ENCODE results near the gene MTRF1.

MTRF1 gene

DNA sequence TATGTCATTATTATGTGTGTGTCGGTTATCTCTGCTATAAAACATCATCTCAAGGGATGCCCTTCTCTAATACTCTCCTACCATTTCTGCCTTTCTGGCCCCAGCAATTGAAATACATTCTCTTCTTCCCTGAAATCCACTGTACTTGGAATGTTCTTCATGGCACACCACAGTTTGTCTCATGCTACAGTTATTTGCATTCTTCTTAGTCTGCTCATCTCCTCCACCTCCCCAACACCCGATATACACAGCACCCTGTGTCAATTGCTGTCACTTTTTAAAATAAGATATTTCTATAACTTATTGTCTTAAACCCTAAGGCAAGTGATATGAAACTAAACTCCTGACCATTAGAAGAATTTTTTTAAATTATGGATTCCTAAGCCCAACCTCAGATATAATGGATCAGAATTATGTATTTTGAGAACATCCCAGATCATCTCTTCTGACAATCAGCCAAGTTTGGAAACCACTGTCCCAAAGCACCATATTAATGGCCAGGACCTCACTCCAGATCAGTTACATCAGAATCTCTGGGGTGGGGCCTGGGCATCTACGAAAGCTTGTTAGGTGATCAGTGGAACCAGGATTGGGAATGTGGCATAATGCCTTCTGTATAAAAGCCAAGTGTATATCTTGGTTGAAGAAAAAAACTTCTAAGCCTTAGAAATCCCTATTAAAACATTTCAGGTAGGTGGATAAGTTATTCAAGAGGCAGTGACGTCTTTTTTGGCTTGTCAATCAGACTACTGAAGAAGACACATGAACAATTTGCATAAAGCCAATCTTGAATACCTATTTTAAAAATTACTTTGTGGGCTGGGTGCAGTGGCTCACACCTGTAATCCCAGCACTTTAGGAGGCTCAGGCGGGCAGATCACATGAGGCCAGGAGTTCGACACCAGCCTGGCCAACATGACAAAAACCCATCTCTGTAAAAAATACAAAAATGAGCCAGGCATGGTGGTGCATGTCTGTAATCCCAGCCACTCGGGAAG is 39.0 kb downstream of the MTRF1 start:
- no peak overlapping the region for H2BK15ac ChIP-seq (replicated peaks; ENCODE audit: low read depth)
- H3K79me1 ChIP-seq (ENCODE audit: low read length): no peaks in the 10 kb centered on the region
- H3K18ac ChIP-seq (ENCODE audit: low read length): no peak overlapping the region
- H3K23ac ChIP-seq (ENCODE audit: low read length): no peak overlapping the region
- H3K9ac ChIP-seq (ENCODE audit: low read length): no peak overlapping the region
- no CpG with 5 or more reads among the region's 7 CpGs for WGBS (ENCODE audit: extremely low coverage, insufficient coverage, low lambda C conversion rate)
- H4K5ac ChIP-seq (ENCODE audit: low read length): no peak overlapping the region
- H3K27me3 ChIP-seq (ENCODE audit: insufficient read depth, low read length, poor library complexity): no peaks in the 10 kb centered on the region
- H3K4me2 ChIP-seq (ENCODE audit: low read length): no peak overlapping the region
- no peak for DNase-seq
- no peak overlapping the region for H3K4me3 ChIP-seq (ENCODE audit: low read length)
- no peak overlapping the region for H4K8ac ChIP-seq (ENCODE audit: low read depth, low read length)
- H3K79me2 ChIP-seq (ENCODE audit: control insufficient read depth, insufficient read depth, low read length): no peaks in the 10 kb centered on the region
- H3K56ac ChIP-seq (ENCODE audit: low read length): no peak overlapping the region
- H3K4me1 ChIP-seq (ENCODE audit: control insufficient read depth, low read depth, low read length): no peaks in the 10 kb centered on the region
- H3K4ac ChIP-seq (ENCODE audit: low read depth, low read length): no peak overlapping the region
- H2BK120ac ChIP-seq (ENCODE audit: low read depth, low read length): no peak overlapping the region
- no peak overlapping the region for H3K27ac ChIP-seq (ENCODE audit: low read depth, low read length)
- no peaks in the 10 kb centered on the region for H3K36me3 ChIP-seq (ENCODE audit: control insufficient read depth, insufficient read depth, low read length)
- H2BK5ac ChIP-seq (ENCODE audit: low read length): no peak overlapping the region
- no peak overlapping the region for H2AK5ac ChIP-seq (ENCODE audit: low read length)

DNA sequence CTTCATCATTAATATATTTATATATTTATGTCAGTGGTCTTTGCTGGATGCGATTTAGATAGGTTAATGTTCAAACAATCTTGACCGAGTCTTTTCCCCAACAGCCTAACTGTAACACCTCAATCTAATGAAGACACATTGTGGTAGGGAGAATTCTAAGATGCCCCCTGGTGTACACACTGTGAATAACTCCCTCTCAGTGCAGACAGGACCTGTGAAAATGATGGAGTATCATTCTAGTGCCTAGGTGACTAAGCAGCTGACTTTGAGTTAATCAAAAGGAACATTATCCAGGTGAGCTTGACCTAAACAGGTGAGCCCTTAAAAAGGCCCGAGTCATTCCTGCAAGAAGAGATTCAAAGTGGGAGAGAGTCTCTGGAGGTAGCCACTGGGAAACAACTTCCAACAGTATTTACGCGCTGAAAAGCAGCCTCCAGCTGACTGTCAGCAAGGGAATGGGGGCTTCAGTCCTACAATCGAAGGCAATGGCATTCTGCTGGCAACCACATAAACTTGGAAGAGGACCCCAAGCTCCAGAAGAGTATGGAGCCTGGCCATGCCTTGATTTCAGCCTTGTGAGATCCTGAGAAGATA is 41.0 kb downstream of the MTRF1 start:
- Histone ChIP-seq H2BK15ac (replicated peaks; ENCODE audit: low read depth) (no peak overlapping the region), H2AK5ac (ENCODE audit: low read length) (no peak overlapping the region), H3K56ac (ENCODE audit: low read length) (no peak overlapping the region), H4K8ac (ENCODE audit: low read depth, low read length) (no peak overlapping the region), H3K4ac (ENCODE audit: low read depth, low read length) (no peak overlapping the region), H4K5ac (ENCODE audit: low read length) (no peak overlapping the region), H3K4me3 (ENCODE audit: low read length) (no peak overlapping the region), H3K4me2 (ENCODE audit: low read length) (no peak overlapping the region), H3K36me3 (ENCODE audit: control insufficient read depth, insufficient read depth, low read length) (no peaks in the 10 kb centered on the region), H3K79me2 (ENCODE audit: control insufficient read depth, insufficient read depth, low read length) (no peaks in the 10 kb centered on the region), H2BK5ac (ENCODE audit: low read length) (no peak overlapping the region), H3K23ac (ENCODE audit: low read length) (no peak overlapping the region), H3K79me1 (ENCODE audit: low read length) (no peaks in the 10 kb centered on the region), H3K27ac (ENCODE audit: low read depth, low read length) (no peak overlapping the region), H3K4me1 (ENCODE audit: control insufficient read depth, low read depth, low read length) (no peaks in the 10 kb centered on the region), H3K18ac (ENCODE audit: low read length) (no peak overlapping the region), H3K9ac (ENCODE audit: low read length) (no peak overlapping the region), H3K27me3 (ENCODE audit: insufficient read depth, low read length, poor library complexity) (no peaks in the 10 kb centered on the region), H2BK120ac (ENCODE audit: low read depth, low read length) (no peak overlapping the region)
- peak; percentile 75 for DNase-seq
- WGBS (ENCODE audit: extremely low coverage, insufficient coverage, low lambda C conversion rate): no CpG with 5 or more reads among the region's 6 CpGs

DNA sequence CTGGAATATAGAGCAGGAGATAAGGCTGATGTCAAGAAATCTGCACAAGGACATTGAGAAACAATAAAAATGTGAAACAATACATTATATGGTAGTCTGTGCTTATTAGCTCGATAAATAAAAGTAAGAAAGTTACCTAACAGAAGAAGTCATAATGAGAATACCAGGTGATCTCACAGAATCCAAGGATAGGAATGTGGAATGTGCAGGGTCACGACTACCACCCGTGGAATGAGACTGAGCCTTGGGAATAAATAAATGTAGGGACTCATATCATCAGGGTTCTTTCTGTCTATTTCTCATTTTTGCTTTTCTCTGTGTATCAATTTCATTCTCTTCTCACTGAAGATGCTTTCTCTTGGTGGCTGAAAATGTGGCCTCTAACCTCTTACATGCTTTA is 43.0 kb downstream of the MTRF1 start:
- no CpG with 5 or more reads among the region's 3 CpGs for WGBS (ENCODE audit: extremely low coverage, insufficient coverage, low lambda C conversion rate)
- Histone ChIP-seq H3K79me1 (ENCODE audit: low read length) (no peaks in the 10 kb centered on the region), H3K4me1 (ENCODE audit: control insufficient read depth, low read depth, low read length) (no peaks in the 10 kb centered on the region)

DNA sequence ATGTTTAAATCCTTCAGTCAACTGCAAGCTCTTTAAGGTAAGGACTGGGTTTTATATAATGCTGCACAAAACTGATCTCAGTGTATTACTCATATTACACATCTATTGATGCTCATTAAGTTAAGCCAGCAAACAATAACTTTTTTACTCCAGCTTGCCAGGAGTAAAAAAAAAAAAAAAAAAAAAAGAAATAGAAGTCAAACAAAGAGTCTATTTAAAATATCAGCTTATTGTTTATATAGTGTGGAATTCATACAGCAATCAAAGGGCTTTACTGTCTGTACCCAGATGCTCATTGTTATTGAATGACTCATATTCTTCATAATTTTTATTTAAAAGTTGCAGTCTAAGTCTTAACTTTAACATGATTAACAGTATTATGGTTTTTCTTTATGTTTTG is 47.2 kb downstream of the MTRF1 start:
- no peak overlapping the region for H3K4ac ChIP-seq (ENCODE audit: low read depth, low read length)
- DNase-seq: no peak
- no peak overlapping the region for H4K8ac ChIP-seq (ENCODE audit: low read depth, low read length)
- H3K23ac ChIP-seq (ENCODE audit: low read length): no peak overlapping the region
- H3K27me3 ChIP-seq (ENCODE audit: insufficient read depth, low read length, poor library complexity): no peaks in the 10 kb centered on the region
- no peaks in the 10 kb centered on the region for H3K79me1 ChIP-seq (ENCODE audit: low read length)
- no peak overlapping the region for H2BK5ac ChIP-seq (ENCODE audit: low read length)
- no peak overlapping the region for H3K56ac ChIP-seq (ENCODE audit: low read length)
- H2BK15ac ChIP-seq (replicated peaks; ENCODE audit: low read depth): no peak overlapping the region
- H3K9ac ChIP-seq (ENCODE audit: low read length): no peak overlapping the region
- no peak overlapping the region for H3K4me2 ChIP-seq (ENCODE audit: low read length)
- no peak overlapping the region for H3K18ac ChIP-seq (ENCODE audit: low read length)
- no peak overlapping the region for H3K27ac ChIP-seq (ENCODE audit: low read depth, low read length)
- H4K5ac ChIP-seq (ENCODE audit: low read length): no peak overlapping the region
- no peaks in the 10 kb centered on the region for H3K36me3 ChIP-seq (ENCODE audit: control insufficient read depth, insufficient read depth, low read length)
- no peaks in the 10 kb centered on the region for H3K79me2 ChIP-seq (ENCODE audit: control insufficient read depth, insufficient read depth, low read length)
- no peaks in the 10 kb centered on the region for H3K4me1 ChIP-seq (ENCODE audit: control insufficient read depth, low read depth, low read length)
- no peak overlapping the region for H3K4me3 ChIP-seq (ENCODE audit: low read length)
- no peak overlapping the region for H2AK5ac ChIP-seq (ENCODE audit: low read length)
- no peak overlapping the region for H2BK120ac ChIP-seq (ENCODE audit: low read depth, low read length)

More for the DNA sequence above, 43.0 kb downstream of the MTRF1 start:
- H4K5ac ChIP-seq (ENCODE audit: low read length): no peak overlapping the region
- H3K27me3 ChIP-seq (ENCODE audit: insufficient read depth, low read length, poor library complexity): no peaks in the 10 kb centered on the region
- no peak overlapping the region for H2BK15ac ChIP-seq (replicated peaks; ENCODE audit: low read depth)
- no peak overlapping the region for H3K27ac ChIP-seq (ENCODE audit: low read depth, low read length)
- no peak overlapping the region for H3K9ac ChIP-seq (ENCODE audit: low read length)
- H3K4ac ChIP-seq (ENCODE audit: low read depth, low read length): no peak overlapping the region
- no peak for DNase-seq
- H3K23ac ChIP-seq (ENCODE audit: low read length): no peak overlapping the region
- H2BK5ac ChIP-seq (ENCODE audit: low read length): no peak overlapping the region
- no peak overlapping the region for H3K4me3 ChIP-seq (ENCODE audit: low read length)
- H3K56ac ChIP-seq (ENCODE audit: low read length): no peak overlapping the region
- no peak overlapping the region for H3K18ac ChIP-seq (ENCODE audit: low read length)
- no peak overlapping the region for H2AK5ac ChIP-seq (ENCODE audit: low read length)
- no peaks in the 10 kb centered on the region for H3K79me2 ChIP-seq (ENCODE audit: control insufficient read depth, insufficient read depth, low read length)
- no peak overlapping the region for H2BK120ac ChIP-seq (ENCODE audit: low read depth, low read length)
- no peak overlapping the region for H3K4me2 ChIP-seq (ENCODE audit: low read length)
- no peak overlapping the region for H4K8ac ChIP-seq (ENCODE audit: low read depth, low read length)
- H3K36me3 ChIP-seq (ENCODE audit: control insufficient read depth, insufficient read depth, low read length): no peaks in the 10 kb centered on the region

DNA sequence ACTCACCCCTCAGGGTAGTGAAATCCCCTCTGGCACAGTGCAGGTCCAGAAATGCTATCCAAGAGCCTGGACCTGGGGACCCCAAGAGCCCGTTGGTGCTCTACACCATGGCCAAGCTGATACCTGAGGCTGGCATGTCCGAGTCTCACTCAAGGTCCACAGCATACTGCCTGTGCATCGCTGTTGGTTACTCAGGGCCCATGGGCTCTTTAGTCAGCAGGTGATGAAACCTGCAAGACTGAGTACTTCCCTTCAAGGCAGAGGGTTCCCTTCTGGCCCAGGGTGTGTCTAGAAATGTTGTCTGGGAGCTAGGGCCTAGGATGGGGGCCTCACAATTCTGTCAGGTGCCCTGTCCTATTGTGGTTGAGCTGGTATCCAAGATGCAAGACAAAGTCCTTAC is 49.5 kb downstream of the MTRF1 start:
- Histone ChIP-seq H3K4ac (ENCODE audit: low read depth, low read length) (no peak overlapping the region), H3K56ac (ENCODE audit: low read length) (no peak overlapping the region), H2AK5ac (ENCODE audit: low read length) (no peak overlapping the region), H4K8ac (ENCODE audit: low read depth, low read length) (no peak overlapping the region), H3K4me2 (ENCODE audit: low read length) (no peak overlapping the region), H4K5ac (ENCODE audit: low read length) (no peak overlapping the region), H2BK5ac (ENCODE audit: low read length) (no peak overlapping the region), H3K4me1 (ENCODE audit: control insufficient read depth, low read depth, low read length) (no peaks in the 10 kb centered on the region), H2BK15ac (replicated peaks; ENCODE audit: low read depth) (no peak overlapping the region), H3K79me1 (ENCODE audit: low read length) (no peaks in the 10 kb centered on the region), H3K4me3 (ENCODE audit: low read length) (no peak overlapping the region), H3K27ac (ENCODE audit: low read depth, low read length) (no peak overlapping the region), H3K18ac (ENCODE audit: low read length) (no peak overlapping the region), H3K9ac (ENCODE audit: low read length) (no peak overlapping the region), H3K36me3 (ENCODE audit: control insufficient read depth, insufficient read depth, low read length) (no peaks in the 10 kb centered on the region), H3K79me2 (ENCODE audit: control insufficient read depth, insufficient read depth, low read length) (no peaks in the 10 kb centered on the region), H3K27me3 (ENCODE audit: insufficient read depth, low read length, poor library complexity) (no peaks in the 10 kb centered on the region), H3K23ac (ENCODE audit: low read length) (no peak overlapping the region), H2BK120ac (ENCODE audit: low read depth, low read length) (no peak overlapping the region)
- no peak for DNase-seq
- no CpG with 5 or more reads among the region's 3 CpGs for WGBS (ENCODE audit: extremely low coverage, insufficient coverage, low lambda C conversion rate)
